Astrocyte (in vitro differentiated cells and primary cell): ENCODE results near the gene CDK5RAP2.

Experiments
- EZH2 ChIP-seq: IDR thresholded peaks from 2 replicates; pipeline ENCODE4 v1.6.1; 2012; ENCODE audit warnings: mild to moderate bottlenecking, low read length, inconsistent platforms; ENCODE audit not compliant: insufficient read depth
- TF ChIP-seq, protein P1 (sequence below): IDR thresholded peaks from 2 replicates; pipeline ENCODE4 v1.5.1; 2011; ENCODE audit warnings: low read depth, mild to moderate bottlenecking, inconsistent platforms, low read length, moderate library complexity; ENCODE audit not compliant: insufficient read depth

DNA sequence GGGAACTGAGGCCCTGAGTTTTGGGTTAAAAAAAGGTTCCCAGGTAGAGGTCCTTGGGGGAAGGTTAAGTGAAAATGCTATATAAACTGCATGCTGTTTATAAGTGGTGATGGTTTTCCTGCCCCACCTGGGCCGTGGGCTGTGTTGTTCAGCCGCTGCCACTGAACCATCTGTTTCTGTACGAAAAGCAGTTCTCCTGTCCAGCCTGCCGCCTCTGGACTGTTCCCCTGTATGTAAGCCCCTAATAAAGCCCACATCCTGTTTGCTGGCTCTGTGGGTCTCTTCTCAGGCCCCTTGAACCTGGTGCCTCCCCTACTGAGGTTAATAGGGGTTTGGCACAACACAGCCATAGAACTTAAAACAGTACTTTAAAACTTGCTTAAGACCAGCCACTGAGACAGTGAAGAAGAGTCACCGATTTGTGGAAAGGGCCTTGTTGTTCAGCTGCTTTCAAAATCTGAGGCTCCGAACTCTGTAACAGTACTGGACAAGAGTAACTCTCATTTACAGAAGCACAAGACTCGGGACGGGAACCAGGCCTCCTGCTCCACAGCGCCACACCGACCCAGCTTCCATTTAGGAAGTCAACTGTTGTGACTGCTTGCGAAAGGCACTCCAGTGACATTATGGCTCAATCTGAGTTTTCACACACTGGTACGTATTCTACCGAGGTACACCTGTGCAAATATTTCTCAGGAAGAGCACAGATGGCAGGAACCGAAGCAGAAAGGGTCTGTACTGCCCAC lies 192.5 kb downstream of the CDK5RAP2 start:
- TF ChIP-seq, protein P1, sequence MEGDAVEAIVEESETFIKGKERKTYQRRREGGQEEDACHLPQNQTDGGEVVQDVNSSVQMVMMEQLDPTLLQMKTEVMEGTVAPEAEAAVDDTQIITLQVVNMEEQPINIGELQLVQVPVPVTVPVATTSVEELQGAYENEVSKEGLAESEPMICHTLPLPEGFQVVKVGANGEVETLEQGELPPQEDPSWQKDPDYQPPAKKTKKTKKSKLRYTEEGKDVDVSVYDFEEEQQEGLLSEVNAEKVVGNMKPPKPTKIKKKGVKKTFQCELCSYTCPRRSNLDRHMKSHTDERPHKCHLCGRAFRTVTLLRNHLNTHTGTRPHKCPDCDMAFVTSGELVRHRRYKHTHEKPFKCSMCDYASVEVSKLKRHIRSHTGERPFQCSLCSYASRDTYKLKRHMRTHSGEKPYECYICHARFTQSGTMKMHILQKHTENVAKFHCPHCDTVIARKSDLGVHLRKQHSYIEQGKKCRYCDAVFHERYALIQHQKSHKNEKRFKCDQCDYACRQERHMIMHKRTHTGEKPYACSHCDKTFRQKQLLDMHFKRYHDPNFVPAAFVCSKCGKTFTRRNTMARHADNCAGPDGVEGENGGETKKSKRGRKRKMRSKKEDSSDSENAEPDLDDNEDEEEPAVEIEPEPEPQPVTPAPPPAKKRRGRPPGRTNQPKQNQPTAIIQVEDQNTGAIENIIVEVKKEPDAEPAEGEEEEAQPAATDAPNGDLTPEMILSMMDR, result no peak
- TF ChIP-seq EZH2, result no peak
